ENCODE measurements around the gene ELF5. TPM values are rescaled to one million over a fixed set of nuclear protein-coding genes. Genes with fewer than 3 reads are reported as not detected.

Gene ELF5
- total and polyA plus RNA-seq, 10 of the 15 experiments (the other 5 are each of a cell fraction or from before 2014, with no cell fraction given), result not detected

DNA sequence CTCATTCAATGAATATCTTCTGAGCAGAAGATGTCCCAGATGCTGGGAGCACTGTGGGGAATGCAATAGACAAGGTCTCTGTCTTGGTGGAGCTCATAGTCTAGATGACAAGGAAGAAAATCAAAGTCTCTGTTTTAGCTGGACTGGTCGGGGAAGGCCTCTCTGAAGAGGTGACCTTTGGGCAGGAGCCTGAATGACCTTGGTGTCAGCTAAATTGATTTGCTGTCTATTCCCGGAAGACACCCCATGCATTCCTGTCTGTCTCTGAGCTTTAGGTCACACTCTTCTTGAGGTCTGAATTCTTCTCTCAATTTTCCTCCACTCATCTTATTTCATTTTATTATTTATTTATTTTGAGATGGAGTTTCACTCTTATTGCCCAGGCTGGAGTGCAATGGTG lies 14.5 kb upstream of the ELF5 start:
- no peak for FAIRE-seq
- no peak overlapping the region for H2AFZ ChIP-seq (ENCODE audit: control insufficient read depth, low read depth, low read length)
- no peaks in the 10 kb centered on the region for H3K9me3 ChIP-seq (replicated peaks; ENCODE audit: control insufficient read depth, insufficient read depth, low read length)
- SMC1A ChIA-PET (ENCODE audit: uncharacterized antibody, unreplicated experiment), result interaction anchor here (2.0 kb wide), 1 partner anchor 15 kb away, joined by 6 read pairs; the partner anchor contains the start of gene ELF5
- no peak overlapping the region for H3K4me2 ChIP-seq (ENCODE audit: control insufficient read depth, insufficient read depth)
- RAD21 ChIA-PET (ENCODE audit: unreplicated experiment), result no interaction called here
- H3K79me2 ChIP-seq (ENCODE audit: control insufficient read depth, insufficient read depth, low read length), result no peaks in the 10 kb centered on the region
- H3K9ac ChIP-seq (ENCODE audit: control insufficient read depth, insufficient read depth, low read length), result no peak overlapping the region
- POLR2A ChIA-PET, result no interaction called here
- in situ Hi-C loops (cut with MboI), result no loop called here
- no peaks in the 10 kb centered on the region for H4K20me1 ChIP-seq (ENCODE audit: control insufficient read depth, insufficient read depth)
- no peaks in the 10 kb centered on the region; a peak in 1 of 4 replicates for H3K27me3 ChIP-seq (replicated peaks in 1 of 2; ENCODE audit: control insufficient read depth in 2 of 2, insufficient read depth in 2 of 2, low read length in 1 of 2)
- DNase-seq (ENCODE audit: low read depth, low spot score), result no peak
- no peak overlapping the region for H3K27ac ChIP-seq (ENCODE audit: control insufficient read depth, insufficient read depth)
- H3K4me3 ChIP-seq, result no peak overlapping the region
- TF ChIP-seq MEF2B (IDR thresholded peaks at IDR 0.05; ENCODE audit: partially characterized antibody, poor library complexity, severe bottlenecking) (no peak), POLR2AphosphoS5 (IDR thresholded peaks at IDR 0.05; ENCODE audit: low read length) (no peak), MYC (IDR thresholded peaks at IDR 0.05; ENCODE audit: insufficient read depth, insufficient read length, insufficient replicate concordance, low read length, severe bottlenecking) (no peak), GATAD2B (conservative IDR thresholded peaks at IDR 0.05; ENCODE audit: low read depth) (no peak), GABPA (IDR thresholded peaks at IDR 0.05; ENCODE audit: low read depth) (no peak), ATF7 (IDR thresholded peaks at IDR 0.05; ENCODE audit: low read depth) (no peak), CHD2 (IDR thresholded peaks at IDR 0.05; ENCODE audit: borderline replicate concordance, low read depth, low read length) (no peak), DPF2 (IDR thresholded peaks at IDR 0.05) (no peak), ZBED1 (IDR thresholded peaks at IDR 0.05; ENCODE audit: borderline replicate concordance) (no peak)
- ATAC-seq, result no peak
- H3K36me3 ChIP-seq (ENCODE audit: control insufficient read depth in 2 of 2, insufficient read depth in 2 of 2, low read length in 1 of 2), result no peaks in the 10 kb centered on the region
- no peaks in the 10 kb centered on the region for H3K4me1 ChIP-seq (ENCODE audit: control insufficient read depth, insufficient read depth, low read length)
- no TSS peak for BruUV-seq (replicated peaks)
- 50% methylated on average over 2 of the region's 2 CpGs for WGBS (ENCODE audit: insufficient coverage, insufficient replicate concordance, low lambda C conversion rate, missing lambda C conversion rate)
- intact Hi-C loops (cut with micrococcal nuclease; ENCODE audit: unreplicated experiment), result no loop called here
- CTCF ChIA-PET, result no interaction called here
